NCI-H774 (cell line): Measurements from ENCODE around the gene MON2.
A peak's percentile ranks its signal among the peaks of the same experiment; 100 is the strongest.
"Not testable (repeated sequence)": the region's sequence is repeated elsewhere in the genome, so short reads cannot be mapped to it uniquely, and the experiment has no call there.

ENCODE experiments used
- DNase-seq: peaks from one replicate; lab custom pipeline; 2025; lab: John Stamatoyannopoulos, UW

The MON2 gene

GRCh38 chr12:62466594-62467491 lies at the start of gene MON2:
TSS of gene MON2 (plus strand) at chr12:62466826. CDS start at chr12:62467208, 382 bp downstream.
- DNase-seq: peak; percentile 92

- DNase-seq: no peak
Measured at GRCh38 chr12:62426089-62426488, 40.5 kb upstream of the MON2 start.

GRCh38 chr12:62429457-62429856 lies 37.2 kb upstream of the MON2 start:
- no peak for DNase-seq

- DNase-seq: peak; percentile 51
Measured at GRCh38 chr12:62434494-62435302, 31.9 kb upstream of the MON2 start.

GRCh38 chr12:62435303-62436163 lies 31.1 kb upstream of the MON2 start:
- DNase-seq: peak; percentile 41

- no peak for DNase-seq
Measured at GRCh38 chr12:62436164-62436503, 30.5 kb upstream of the MON2 start.

- DNase-seq: peak; percentile 44
Measured at GRCh38 chr12:62438098-62438692, 28.4 kb upstream of the MON2 start.

GRCh38 chr12:62446754-62447452 lies 19.7 kb upstream of the MON2 start:
- DNase-seq: no peak

GRCh38 chr12:62448436-62448835 lies 18.2 kb upstream of the MON2 start:
- DNase-seq: no peak

- DNase-seq: not testable (repeated sequence)
Measured at GRCh38 chr12:62455429-62455828, 11.2 kb upstream of the MON2 start.

GRCh38 chr12:62458626-62459025 lies 8.0 kb upstream of the MON2 start:
- DNase-seq: no peak

- no peak for DNase-seq
Measured at GRCh38 chr12:62459976-62460375, 6.7 kb upstream of the MON2 start.

- not testable (repeated sequence) for DNase-seq
Measured at GRCh38 chr12:62461171-62461837, 5.3 kb upstream of the MON2 start.

- DNase-seq: not testable (repeated sequence)
Measured at GRCh38 chr12:62463252-62463651, 3.4 kb upstream of the MON2 start.

GRCh38 chr12:62466018-62466593 lies 520 bp upstream of the MON2 start:
- peak; percentile 5 for DNase-seq

- DNase-seq: no peak
Measured at GRCh38 chr12:62468397-62468796, 1.8 kb downstream of the MON2 start.

GRCh38 chr12:62468935-62469334 lies 2.3 kb downstream of the MON2 start:
- no peak for DNase-seq

GRCh38 chr12:62469704-62470103 lies 3.1 kb downstream of the MON2 start:
- no peak for DNase-seq

GRCh38 chr12:62471734-62472133 lies 5.1 kb downstream of the MON2 start:
- DNase-seq: no peak

- DNase-seq: no peak
Measured at GRCh38 chr12:62472472-62472871, 5.8 kb downstream of the MON2 start.
